ENCODE results near the gene TAS2R16. TPM values are rescaled to one million over a fixed set of nuclear protein-coding genes. Genes with fewer than 3 reads are reported as not detected.

The TAS2R16 gene, protein sequence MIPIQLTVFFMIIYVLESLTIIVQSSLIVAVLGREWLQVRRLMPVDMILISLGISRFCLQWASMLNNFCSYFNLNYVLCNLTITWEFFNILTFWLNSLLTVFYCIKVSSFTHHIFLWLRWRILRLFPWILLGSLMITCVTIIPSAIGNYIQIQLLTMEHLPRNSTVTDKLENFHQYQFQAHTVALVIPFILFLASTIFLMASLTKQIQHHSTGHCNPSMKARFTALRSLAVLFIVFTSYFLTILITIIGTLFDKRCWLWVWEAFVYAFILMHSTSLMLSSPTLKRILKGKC
- total RNA-seq, result not detected in 2 replicates

DNA sequence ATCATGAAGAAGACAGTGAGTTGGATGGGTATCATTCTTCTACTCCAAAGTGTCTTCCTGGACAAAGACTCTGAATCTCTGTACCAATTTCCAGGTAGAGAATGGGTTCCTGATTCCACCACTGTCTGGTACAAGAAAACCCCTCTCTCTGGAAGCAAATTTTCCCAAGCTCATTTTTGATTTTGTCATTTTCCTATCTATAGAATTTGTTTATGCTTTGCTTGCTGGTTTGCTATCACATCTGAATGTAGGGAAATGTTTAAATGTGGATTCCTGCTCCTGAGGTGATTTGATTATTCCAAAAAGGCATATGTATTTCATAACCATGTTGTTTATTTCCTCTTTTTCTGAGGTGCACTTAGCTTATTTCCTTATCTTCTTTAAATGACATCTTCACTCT is at the start of gene TAS2R16:
TSS of gene TAS2R16 (minus strand) at position 101 of the 400 bp plus-strand sequence. CDS start at position 35, 66 bp downstream.
- no peak within 1 kb of the TSS for H3K4me3 ChIP-seq (ENCODE audit: low read depth, low read length)

DNA sequence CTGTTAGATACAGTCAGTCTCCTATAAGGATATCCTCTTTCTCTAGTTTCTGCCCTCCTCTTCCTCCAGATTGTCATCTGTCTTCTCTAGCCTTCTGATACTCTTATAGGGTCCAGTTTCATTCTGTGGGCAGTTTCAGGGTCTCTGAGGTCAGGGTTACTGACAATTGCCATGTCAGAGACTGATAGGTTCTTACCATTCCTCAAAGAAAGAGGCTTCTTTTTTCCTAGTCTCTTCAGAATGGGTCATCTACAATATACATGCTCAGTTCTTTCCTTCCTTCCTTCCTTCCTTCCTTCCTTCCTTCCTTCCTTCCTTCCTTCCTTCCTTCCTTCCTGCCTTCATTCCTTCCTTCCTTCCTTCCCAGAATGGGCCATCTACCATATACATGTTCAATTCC is 48.1 kb upstream of the TAS2R16 start:
- DNase-seq (ENCODE audit: low read depth), result no peak
- TF ChIP-seq, protein P1, sequence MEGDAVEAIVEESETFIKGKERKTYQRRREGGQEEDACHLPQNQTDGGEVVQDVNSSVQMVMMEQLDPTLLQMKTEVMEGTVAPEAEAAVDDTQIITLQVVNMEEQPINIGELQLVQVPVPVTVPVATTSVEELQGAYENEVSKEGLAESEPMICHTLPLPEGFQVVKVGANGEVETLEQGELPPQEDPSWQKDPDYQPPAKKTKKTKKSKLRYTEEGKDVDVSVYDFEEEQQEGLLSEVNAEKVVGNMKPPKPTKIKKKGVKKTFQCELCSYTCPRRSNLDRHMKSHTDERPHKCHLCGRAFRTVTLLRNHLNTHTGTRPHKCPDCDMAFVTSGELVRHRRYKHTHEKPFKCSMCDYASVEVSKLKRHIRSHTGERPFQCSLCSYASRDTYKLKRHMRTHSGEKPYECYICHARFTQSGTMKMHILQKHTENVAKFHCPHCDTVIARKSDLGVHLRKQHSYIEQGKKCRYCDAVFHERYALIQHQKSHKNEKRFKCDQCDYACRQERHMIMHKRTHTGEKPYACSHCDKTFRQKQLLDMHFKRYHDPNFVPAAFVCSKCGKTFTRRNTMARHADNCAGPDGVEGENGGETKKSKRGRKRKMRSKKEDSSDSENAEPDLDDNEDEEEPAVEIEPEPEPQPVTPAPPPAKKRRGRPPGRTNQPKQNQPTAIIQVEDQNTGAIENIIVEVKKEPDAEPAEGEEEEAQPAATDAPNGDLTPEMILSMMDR (IDR thresholded peaks at IDR 0.05; ENCODE audit: insufficient read depth, low read depth, low read length), result no peak
- H3K4me3 ChIP-seq (ENCODE audit: low read depth, low read length), result no peak overlapping the region

More for the DNA sequence above, at the start of gene TAS2R16:
- no peak for DNase-seq (ENCODE audit: low read depth)
- TF ChIP-seq, protein P1 (IDR thresholded peaks at IDR 0.05; ENCODE audit: insufficient read depth, low read depth, low read length), result no peak

DNA sequence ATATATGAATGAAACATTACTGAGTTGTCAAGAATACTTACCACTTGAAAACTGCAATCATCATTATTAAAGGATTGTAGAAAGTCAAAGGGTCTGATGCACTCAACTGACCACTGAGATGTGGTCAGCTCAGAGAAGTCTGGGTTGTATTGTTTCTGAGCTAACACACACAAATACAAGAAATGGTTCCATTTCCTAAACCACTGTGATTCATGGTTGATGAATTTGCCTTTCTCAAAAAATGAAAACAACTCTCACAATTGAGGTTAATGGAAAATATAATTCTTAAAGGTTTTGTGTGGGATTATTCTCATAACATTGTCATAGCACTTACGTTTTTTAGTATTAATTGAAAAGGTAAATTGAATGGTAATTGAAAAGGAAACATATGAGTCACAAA is 45.6 kb upstream of the TAS2R16 start:
- H3K4me3 ChIP-seq (ENCODE audit: low read depth, low read length), result no peak overlapping the region
- TF ChIP-seq, protein P1 (IDR thresholded peaks at IDR 0.05; ENCODE audit: insufficient read depth, low read depth, low read length), result no peak
- peak; percentile 57 for DNase-seq (ENCODE audit: low read depth)

DNA sequence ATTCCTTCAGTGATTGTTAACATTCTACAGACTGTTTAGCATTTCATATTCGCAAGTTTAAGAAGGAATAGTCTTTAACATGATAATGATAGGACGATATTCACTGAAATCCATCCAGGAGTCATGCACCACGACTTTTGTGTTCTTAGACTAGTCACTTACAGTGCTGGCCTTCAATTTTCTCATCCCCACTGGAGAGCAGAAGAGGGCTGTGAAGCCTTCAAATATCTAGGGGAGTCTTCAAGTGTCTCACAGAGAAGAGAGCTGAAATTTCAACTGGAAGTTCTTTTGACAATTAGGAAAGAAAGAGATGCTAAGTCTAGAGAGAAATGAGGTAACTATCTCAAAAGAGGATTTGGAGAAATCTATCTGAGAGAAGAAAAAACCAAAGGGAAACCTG is 43.8 kb upstream of the TAS2R16 start:
- no peak overlapping the region for H3K4me3 ChIP-seq (ENCODE audit: low read depth, low read length)
- DNase-seq (ENCODE audit: low read depth), result no peak
- TF ChIP-seq, protein P1 (IDR thresholded peaks at IDR 0.05; ENCODE audit: insufficient read depth, low read depth, low read length), result no peak

DNA sequence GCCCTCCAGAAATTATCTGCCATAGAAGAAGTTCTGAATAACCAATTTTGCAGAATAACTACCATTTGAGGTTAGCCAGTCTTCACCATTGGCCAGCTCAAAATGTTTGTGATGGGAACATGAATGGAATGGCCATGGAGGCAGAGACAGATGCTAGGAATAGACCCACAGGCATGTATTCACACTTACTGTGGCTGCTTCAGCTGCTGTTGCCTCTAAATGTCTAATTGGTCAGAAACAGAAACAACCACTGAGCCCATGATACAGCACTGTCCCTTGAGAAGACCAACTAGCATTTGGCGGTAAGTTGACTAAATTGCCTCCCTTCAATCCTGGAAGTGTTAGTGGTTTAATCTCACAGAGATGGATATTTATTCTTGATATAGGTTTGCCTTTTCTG is 38.6 kb upstream of the TAS2R16 start:
- no peak for DNase-seq (ENCODE audit: low read depth)
- TF ChIP-seq, protein P1 (IDR thresholded peaks at IDR 0.05; ENCODE audit: insufficient read depth, low read depth, low read length), result no peak
- no peak overlapping the region for H3K4me3 ChIP-seq (ENCODE audit: low read depth, low read length)

DNA sequence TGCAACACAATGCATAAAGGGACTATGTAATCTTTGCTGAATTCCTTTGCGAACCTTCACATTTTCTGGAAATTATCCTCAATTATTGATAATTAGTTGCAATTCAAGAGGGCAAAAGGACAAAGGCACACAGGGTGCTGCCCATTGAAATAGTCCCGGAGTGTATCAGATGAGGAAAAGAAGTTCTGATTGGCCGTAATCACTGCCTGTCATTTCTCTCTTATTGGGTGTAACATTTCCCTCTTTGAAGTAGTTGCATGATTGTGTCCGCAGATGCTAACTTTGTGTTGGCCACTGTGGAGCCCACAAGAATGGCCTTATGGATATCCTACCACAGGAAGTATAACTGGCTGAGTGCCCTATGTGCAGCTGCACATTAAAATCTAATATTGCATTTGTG is 35.1 kb upstream of the TAS2R16 start:
- no peak overlapping the region for H3K4me3 ChIP-seq (ENCODE audit: low read depth, low read length)
- TF ChIP-seq, protein P1 (IDR thresholded peaks at IDR 0.05; ENCODE audit: insufficient read depth, low read depth, low read length), result no peak

DNA sequence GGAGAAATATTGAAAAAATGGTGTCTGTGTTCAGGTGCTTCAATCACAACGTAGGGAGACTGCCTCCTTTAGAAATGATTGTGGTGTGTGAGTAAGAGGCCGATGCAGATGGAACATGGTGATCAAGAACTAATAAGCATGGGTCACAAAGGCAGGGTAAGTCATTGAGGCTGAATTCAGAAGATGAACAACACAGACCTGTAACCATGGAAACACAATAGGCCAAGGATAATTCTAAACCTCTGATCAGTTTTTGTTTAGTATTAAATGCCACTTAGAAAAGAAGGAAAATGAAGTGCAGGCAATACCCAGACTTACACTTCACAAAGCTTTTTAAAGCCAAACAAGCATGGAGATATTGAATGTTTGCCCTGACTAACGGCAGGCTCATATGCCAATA is 32.8 kb upstream of the TAS2R16 start:
- no peak overlapping the region for H3K4me3 ChIP-seq (ENCODE audit: low read depth, low read length)
- TF ChIP-seq, protein P1 (IDR thresholded peaks at IDR 0.05; ENCODE audit: insufficient read depth, low read depth, low read length), result no peak
- DNase-seq (ENCODE audit: low read depth), result no peak

More for the DNA sequence above, 35.1 kb upstream of the TAS2R16 start:
- no peak for DNase-seq (ENCODE audit: low read depth)
